ENCODE measurements around the gene NEU2.
A peak's percentile ranks its signal among the peaks of the same experiment; 100 is the strongest.
"Not testable (repeated sequence)": the region's sequence is repeated elsewhere in the genome, so short reads cannot be mapped to it uniquely, and the experiment has no call there.

Gene NEU2

GRCh38 chr2:233056961-233057605, 24.6 kb downstream of the NEU2 start:
- DNase-seq (ENCODE audit: low spot score): no peak

DNA sequence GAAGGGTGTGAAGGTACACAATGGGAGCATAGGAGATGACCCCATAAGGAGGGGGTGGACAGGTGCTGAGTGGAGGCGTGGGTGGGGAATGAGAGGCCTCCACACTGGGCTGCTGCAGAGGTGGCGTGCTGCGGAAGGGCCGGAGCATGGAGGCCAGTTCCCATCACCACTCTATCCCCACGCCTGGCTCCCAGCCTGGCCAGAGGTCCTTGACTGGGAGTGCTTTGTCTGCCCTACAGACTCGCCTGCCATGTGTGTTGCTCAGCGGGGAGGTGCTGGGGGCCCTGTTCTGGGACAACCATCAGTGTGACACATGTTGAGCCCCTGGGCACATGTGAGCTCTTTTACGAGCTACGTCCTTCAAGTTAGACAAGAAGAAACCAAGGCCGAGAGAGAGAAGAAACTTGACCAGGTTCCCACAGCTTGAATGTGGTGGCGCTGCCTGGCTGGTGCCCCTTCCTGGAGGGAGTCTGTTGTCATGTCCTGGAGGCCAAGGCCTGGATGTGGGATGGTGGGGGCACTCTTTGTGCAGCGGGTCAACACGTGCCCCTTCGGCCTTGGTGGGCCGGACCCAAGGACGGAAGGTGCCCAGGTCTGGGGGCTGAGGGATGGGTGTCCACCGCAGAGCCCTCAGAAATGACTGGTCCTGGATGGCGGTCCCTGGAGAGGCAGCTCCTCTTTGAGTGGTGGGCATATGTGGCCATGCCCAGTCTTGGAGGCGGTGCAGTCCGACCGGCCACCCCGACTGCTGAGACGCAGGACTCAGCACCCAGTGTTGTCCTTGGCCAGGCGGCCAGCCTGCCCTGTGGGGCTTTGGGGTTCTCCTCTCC, 26.5 kb downstream of the NEU2 start:
- no peak for DNase-seq (ENCODE audit: low spot score)

- no peak for DNase-seq (ENCODE audit: low spot score)
Measured at GRCh38 chr2:233059547-233059796, 27.0 kb downstream of the NEU2 start.

- DNase-seq (ENCODE audit: low spot score): peak; percentile 52
Measured at GRCh38 chr2:233059797-233060500, 27.5 kb downstream of the NEU2 start, which contains the start of gene INPP5D. TSS of gene INPP5D (plus strand) at chr2:233060342. CDS start at chr2:233060479, 137 bp downstream.

- DNase-seq (ENCODE audit: low spot score): no peak
Measured at GRCh38 chr2:233060501-233060979, 28.1 kb downstream of the NEU2 start.

GRCh38 chr2:233060980-233061590, 28.6 kb downstream of the NEU2 start:
- no peak for DNase-seq (ENCODE audit: low spot score)

- no peak for DNase-seq (ENCODE audit: low spot score)
Measured at GRCh38 chr2:233061591-233062450, 29.3 kb downstream of the NEU2 start.

DNA sequence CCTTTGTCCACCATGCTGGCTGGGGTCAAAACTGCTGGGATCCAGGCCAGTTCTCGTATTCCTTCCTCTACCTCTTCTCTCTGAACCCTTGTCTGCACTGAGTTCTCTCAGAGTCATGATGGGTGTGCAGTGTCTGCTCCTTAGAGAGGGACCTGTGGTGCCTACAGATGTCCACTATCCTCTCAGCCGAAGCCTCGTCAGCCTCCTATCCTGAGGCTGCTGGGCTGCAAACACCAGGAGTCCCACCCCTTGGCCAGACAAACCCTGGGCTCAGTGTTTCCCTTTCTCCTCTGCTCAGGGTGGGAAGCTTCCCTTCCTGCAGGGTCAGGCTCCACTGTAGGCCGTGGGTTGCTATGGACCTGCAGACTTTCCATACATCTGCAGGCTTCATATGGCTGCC, 30.0 kb downstream of the NEU2 start:
- DNase-seq (ENCODE audit: low spot score): no peak

GRCh38 chr2:233062946-233063268, 30.4 kb downstream of the NEU2 start:
- DNase-seq (ENCODE audit: low spot score): no peak

DNA sequence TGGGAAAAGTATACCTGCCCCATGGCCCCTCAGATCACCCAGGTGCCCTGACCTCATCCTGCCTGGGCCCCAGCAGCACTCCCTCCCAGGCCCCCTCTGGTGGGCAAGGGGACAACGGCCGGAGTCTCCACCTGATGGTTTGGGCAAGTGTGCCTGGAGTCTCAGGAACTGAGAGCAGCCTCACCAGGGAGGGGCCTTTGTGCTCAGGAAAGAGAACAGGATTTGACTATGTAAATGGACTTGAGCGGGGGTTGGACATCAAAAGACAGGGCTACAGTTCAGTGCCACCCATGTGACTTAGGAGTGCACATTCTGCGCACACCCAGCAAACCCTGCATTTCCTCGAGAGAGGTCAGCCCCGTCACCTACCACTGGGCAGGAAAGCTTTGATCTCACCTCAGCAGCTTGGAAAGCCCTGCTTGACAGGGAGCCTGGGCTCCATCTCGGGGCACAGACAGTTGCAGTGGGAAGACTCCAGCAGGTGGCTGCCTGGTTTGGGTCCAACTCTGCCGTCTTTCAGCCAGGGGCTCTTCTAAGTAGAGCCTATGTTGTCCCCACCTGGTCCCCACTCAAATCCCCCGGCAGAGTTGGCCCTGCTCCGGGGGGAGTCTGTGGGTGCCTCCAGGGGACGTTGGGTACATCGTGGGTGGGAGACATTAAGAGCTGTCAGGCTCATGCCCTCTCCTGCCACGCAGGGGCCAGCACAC, 30.9 kb downstream of the NEU2 start:
- no peak for DNase-seq (ENCODE audit: low spot score)

DNA sequence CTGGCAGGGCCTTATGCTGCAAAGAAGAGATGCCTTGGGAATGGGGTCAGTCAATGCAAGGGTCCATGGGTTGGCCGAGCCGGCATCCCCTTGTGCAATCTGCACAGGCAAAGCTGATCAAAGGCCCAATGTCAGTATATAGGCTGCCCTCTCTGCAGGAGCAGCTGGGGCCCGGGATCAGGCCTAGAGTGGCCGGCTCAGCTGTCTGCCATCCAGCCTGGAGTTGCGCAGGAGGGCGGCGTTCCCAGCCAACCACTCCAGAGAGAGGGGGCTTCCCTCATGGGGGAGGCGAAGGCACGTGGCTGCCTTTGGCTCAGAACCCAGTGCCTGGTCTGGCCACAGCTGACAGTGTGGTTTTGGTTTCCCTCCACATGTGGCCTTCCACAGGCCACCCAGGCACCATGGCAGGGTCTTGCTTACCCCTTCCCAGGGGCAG, 31.5 kb downstream of the NEU2 start:
- no peak for DNase-seq (ENCODE audit: low spot score)

DNA sequence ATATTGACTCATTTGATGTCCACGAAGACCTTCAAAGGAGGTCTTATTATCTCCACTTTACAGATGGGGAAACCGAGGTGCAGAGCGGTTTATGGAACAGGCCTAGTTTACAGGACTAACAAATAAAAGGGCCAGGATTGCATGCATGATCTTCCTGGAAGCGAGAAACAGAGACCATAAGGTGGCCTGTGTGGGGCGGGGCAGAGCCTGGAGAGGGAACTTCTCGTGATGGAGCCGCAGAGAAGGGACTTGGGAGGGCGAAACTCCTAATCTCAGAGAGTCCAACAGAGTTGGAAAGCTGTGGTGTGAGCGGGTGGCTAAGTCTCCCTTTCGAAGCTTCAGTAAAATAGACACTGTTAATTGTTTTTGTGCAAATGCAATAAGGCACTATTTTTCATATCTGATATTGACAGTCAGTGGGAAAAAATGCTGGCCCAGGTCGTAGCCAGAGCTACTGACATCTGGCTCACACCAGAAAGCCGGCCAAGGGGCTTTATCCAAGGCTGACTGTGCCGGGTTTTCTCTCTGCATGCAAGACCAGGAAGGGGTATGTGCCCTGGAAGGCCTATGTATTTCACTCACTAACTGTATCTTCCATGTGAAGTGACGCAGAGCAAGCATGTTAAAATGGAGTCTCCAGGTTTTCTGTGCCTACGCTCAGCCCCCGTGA, 32.2 kb downstream of the NEU2 start:
- DNase-seq (ENCODE audit: low spot score): no peak

DNA sequence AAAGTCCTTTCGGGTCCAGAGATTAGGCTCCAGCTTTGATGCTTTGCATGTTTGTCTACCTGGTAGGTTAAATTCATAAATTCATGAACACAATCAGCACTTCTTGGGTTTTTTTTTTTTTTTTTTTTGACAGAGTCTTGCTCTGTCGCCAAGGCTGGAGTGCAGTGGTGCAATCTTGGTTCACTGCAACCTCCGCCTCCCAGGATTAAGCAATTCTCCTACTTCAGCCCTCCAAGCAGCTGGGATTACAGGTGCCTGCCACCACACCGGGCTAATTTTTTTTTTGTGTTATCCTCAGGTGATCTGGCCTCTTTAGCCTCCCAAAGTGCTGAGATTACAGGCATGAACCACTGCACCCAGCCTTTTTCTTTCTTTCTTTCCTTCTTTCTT, 32.7 kb downstream of the NEU2 start:
- DNase-seq (ENCODE audit: low spot score): not testable (repeated sequence)

DNA sequence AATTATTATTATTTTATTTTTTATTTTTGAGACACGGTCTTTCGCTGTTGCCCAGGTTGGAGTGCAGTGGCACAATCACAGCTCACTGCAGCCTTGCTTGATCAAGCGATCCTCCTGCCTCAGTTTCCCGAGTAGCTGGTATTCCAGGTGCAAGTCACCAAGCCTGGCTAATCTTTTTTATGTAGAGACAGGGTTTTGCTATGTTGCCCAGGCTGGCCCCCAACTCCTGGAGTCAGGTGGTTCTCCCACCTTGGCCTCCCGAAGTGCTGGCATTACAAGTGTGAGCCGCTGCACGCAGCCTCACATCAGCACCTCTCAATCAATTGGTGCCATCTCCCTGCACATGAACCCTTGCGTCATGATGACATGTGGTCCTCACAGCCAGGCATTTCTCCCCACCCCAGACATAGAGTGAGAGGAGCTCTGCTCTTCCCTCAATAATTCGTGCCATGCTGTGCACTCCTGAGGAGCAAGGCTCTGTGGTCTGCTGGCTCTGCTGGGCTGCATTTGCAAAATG, 33.5 kb downstream of the NEU2 start:
- DNase-seq (ENCODE audit: low spot score): no peak

DNA sequence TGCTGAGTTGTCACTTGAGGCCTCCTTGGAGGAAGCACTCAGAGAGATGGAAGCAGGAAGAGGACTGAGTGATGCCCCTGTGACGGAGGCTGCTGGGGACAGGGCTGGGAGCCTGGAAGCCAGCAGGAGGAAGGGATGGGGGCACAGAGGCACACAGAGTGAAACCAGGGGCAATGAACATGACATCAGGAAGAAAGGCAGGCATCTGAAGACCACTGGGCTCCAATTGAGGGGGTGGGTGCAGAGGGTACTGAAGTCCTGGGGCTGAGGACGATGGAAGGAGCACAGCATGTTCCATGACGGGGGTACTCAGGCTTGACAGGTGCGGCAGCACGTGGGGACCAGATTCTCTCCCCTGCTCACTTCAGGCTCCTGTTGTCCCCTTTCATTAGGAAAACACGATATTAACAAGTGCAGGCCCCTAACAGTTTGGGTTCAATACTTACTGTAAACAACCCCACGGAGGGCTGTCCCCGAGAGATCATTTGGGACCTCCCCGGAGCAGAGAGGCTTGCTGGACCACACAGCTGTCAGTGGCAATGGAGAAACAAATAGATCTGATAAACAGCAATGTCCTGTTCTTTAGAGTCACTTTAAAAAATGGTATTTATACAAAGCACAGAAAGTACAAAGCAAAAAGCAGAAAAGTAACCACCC, 36.4 kb downstream of the NEU2 start:
- no peak for DNase-seq (ENCODE audit: low spot score)

- DNase-seq (ENCODE audit: low spot score): no peak
Measured at GRCh38 chr2:233072838-233073237, 40.4 kb downstream of the NEU2 start.

GRCh38 chr2:233074106-233074505, 41.6 kb downstream of the NEU2 start:
- DNase-seq (ENCODE audit: low spot score): no peak

DNA sequence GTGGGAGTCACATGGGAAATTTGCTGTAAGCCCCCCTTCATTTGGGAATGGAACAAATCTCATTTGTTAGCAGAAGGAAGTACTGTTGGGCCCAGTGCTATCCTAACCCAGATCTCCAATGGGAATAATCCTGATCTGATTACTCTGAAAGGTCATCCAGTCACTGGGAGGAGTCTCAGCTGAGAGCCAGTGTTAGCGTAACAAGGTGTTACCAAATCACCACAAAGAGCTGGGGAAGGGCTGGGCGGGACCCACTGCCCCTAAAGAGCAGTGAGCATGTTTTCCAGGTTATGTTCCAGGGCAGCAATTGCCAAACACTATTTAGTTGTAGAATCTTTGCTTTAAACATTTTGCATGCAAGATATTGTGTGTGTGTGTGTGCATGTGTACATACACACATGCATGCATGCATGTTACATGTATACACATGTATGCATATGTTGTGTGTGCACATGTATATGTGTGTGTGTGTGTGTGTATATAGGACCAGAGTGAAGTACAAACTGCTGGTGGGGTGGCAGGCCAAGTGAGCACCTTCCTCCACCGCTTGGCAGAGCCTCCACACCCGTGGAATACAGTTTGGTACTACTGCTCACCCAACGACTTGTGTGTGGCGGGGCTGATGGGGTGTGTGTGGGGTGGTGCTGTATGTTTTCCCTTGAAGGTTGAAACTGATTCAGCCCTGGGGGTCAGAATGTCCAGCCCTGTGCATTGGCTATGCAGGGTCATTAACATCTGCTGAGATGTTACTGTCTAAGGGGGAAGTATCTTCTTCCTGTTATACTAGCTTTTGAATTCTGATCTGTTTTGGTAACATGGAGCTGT, 42.9 kb downstream of the NEU2 start:
- no peak for DNase-seq (ENCODE audit: low spot score)

GRCh38 chr2:233075966-233076339, 43.5 kb downstream of the NEU2 start:
- no peak for DNase-seq (ENCODE audit: low spot score)

Data from LoVo (cell line).